HG03135 (cell line): Measurements from ENCODE around the gene OTOG.

Experiments
- ATAC-seq: cut with Tn5 transposase; IDR thresholded peaks from one replicate; pipeline ENCODE4 v1.9.1; 2021; ENCODE audit warnings: mild to moderate bottlenecking, moderate library complexity; ENCODE audit not compliant: unreplicated experiment

The OTOG gene

GRCh38 chr11:17642980-17643379 lies 95.9 kb downstream of the OTOG start:
- no peak for ATAC-seq

GRCh38 chr11:17643506-17644405 lies 96.7 kb downstream of the OTOG start:
- ATAC-seq, result no peak

GRCh38 chr11:17645190-17645970 lies 98.3 kb downstream of the OTOG start:
- ATAC-seq, result no peak

GRCh38 chr11:17646451-17647145 lies 99.5 kb downstream of the OTOG start:
- ATAC-seq, result no peak

- no peak for ATAC-seq
Observed at GRCh38 chr11:17648528-17648927, 101.5 kb downstream of the OTOG start.

- ATAC-seq, result no peak
Observed at GRCh38 chr11:17649261-17649660, 102.2 kb downstream of the OTOG start.

- no peak for ATAC-seq
Observed at GRCh38 chr11:17649696-17650095, 102.6 kb downstream of the OTOG start.

- ATAC-seq, result no peak
Observed at GRCh38 chr11:17650127-17650911, 103.3 kb downstream of the OTOG start.

GRCh38 chr11:17651061-17651460 lies 104.0 kb downstream of the OTOG start:
- no peak for ATAC-seq

- ATAC-seq, result no peak
Observed at GRCh38 chr11:17651681-17652080, 104.6 kb downstream of the OTOG start.

GRCh38 chr11:17652556-17652955 lies 105.5 kb downstream of the OTOG start:
- ATAC-seq, result no peak

- ATAC-seq, result no peak
Observed at GRCh38 chr11:17653611-17654010, 106.6 kb downstream of the OTOG start.

- no peak for ATAC-seq
Observed at GRCh38 chr11:17655682-17656081, 108.6 kb downstream of the OTOG start.

- ATAC-seq, result no peak
Observed at GRCh38 chr11:17658211-17658610, 111.2 kb downstream of the OTOG start.

GRCh38 chr11:17668166-17668565 lies 121.1 kb downstream of the OTOG start:
- no peak for ATAC-seq

- ATAC-seq, result no peak
Observed at GRCh38 chr11:17672469-17672868, 125.4 kb downstream of the OTOG start.

- no peak for ATAC-seq
Observed at GRCh38 chr11:17673951-17674350, 126.9 kb downstream of the OTOG start.

- no peak for ATAC-seq
Observed at GRCh38 chr11:17682848-17683247, 135.8 kb downstream of the OTOG start.

GRCh38 chr11:17683377-17684161 lies 136.5 kb downstream of the OTOG start:
- ATAC-seq, result no peak

- ATAC-seq, result no peak
Observed at GRCh38 chr11:17684550-17684949, 137.5 kb downstream of the OTOG start.
